Cardiac fibroblast (primary cell): ENCODE measurements around the gene RGS7.

Experiments used
- DNase-seq, 2 donors: peaks; one replicate each; pipeline versions ENCODE4 v3.0.0 to v3.0.0-alpha.2; 2010; ENCODE audit warnings: low read depth in 2 of 2
- H3K4me3 ChIP-seq, 2 donors: replicated peaks in 1 of 2; 1 replicate in 1 of 2; 2 replicates in 1 of 2; pipeline ENCODE4 v1.5.1; 2011; ENCODE audit warnings: low read depth in 2 of 2, low read length in 2 of 2, mild to moderate bottlenecking in 2 of 2, moderate library complexity in 1 of 2
- CTCF ChIP-seq: IDR thresholded peaks from one replicate; pipeline ENCODE4 v1.5.1; 2011; ENCODE audit warnings: low read depth, mild to moderate bottlenecking, low read length, inconsistent platforms

RGS7 gene

GRCh38 chr1:240970253-240970652, 386.8 kb downstream of the RGS7 start:
- no peak for TF ChIP-seq CTCF
- H3K4me3 ChIP-seq: no peak overlapping the region
- no peak for DNase-seq

- no peak for TF ChIP-seq CTCF
- DNase-seq: no peak
- H3K4me3 ChIP-seq: no peak overlapping the region
These were observed 388.1 kb downstream of the RGS7 start for GRCh38 chr1:240968864-240969263.

- TF ChIP-seq CTCF: peak; percentile 39
- DNase-seq: peak in 1 of 2 donors; percentile 58
- H3K4me3 ChIP-seq: no peak overlapping the region
These were observed 389.8 kb downstream of the RGS7 start for GRCh38 chr1:240967070-240967724.

GRCh38 chr1:240965581-240966091, 391.4 kb downstream of the RGS7 start:
- no peak for DNase-seq
- H3K4me3 ChIP-seq: no peak overlapping the region
- TF ChIP-seq CTCF: no peak

- H3K4me3 ChIP-seq: no peak overlapping the region
- DNase-seq: no peak
- no peak for TF ChIP-seq CTCF
These were observed 394.9 kb downstream of the RGS7 start for GRCh38 chr1:240962086-240962485.

- TF ChIP-seq CTCF: no peak
- DNase-seq: no peak
These were observed 400.6 kb downstream of the RGS7 start for GRCh38 chr1:240956424-240956823.

GRCh38 chr1:240956020-240956419, 401.0 kb downstream of the RGS7 start:
- DNase-seq: no peak
- no peak overlapping the region for H3K4me3 ChIP-seq
- no peak for TF ChIP-seq CTCF

More at GRCh38 chr1:240956424-240956823, 400.6 kb downstream of the RGS7 start:
- no peak overlapping the region for H3K4me3 ChIP-seq
